K562 (cell line): ENCODE measurements around the gene MLLT6. TPM values are rescaled to one million over a fixed set of nuclear protein-coding genes. Genes with fewer than 3 reads are reported as not detected.

Experiments used
- CBFA2T2 ChIP-seq: fragments of 450-650 bp; conservative IDR thresholded peaks from 2 replicates; pipeline ENCODE4 v1.6.1; 2017; ENCODE audit warnings: mild to moderate bottlenecking
- CHD2 ChIP-seq: IDR thresholded peaks from 2 replicates; pipeline ENCODE4 v1.6.1; 2011; ENCODE audit warnings: low read depth, low read length
- DNMT1 ChIP-seq: fragments of 450-650 bp; IDR thresholded peaks from 2 replicates; pipeline ENCODE4 v1.6.1; 2016; ENCODE audit warnings: antibody characterized with exemption, mild to moderate bottlenecking
- ESRRB ChIP-seq: fragments of 250-450 bp; sonication (Bioruptor Pico); IDR thresholded peaks from 2 replicates; pipeline ENCODE4 v1.5.0; 2020; ENCODE audit warnings: mild to moderate bottlenecking, moderate library complexity, borderline replicate concordance
- ETV6 ChIP-seq, 3 experiments: fragments of 150-350 bp in 1 of 3; sonication (generic) in 1 of 3; formaldehyde crosslinking in 1 of 3; IDR thresholded peaks; 2 replicates each; pipeline versions ENCODE4 v1.6.1 to v1.8.0; 2014 to 2022; ENCODE audit warnings: borderline replicate concordance in 2 of 3, low read depth in 2 of 3, antibody characterized with exemption in 1 of 3, low read length in 1 of 3, mild to moderate bottlenecking in 1 of 3, missing genetic modification reagents in 1 of 3
- EZH2 ChIP-seq: IDR thresholded peaks from 2 replicates; pipeline ENCODE4 v1.6.1; 2012; ENCODE audit warnings: low read depth, mild to moderate bottlenecking, inconsistent platforms, low read length, borderline replicate concordance
- GATA2 ChIP-seq: sonication (generic); formaldehyde crosslinking; IDR thresholded peaks from 2 replicates; pipeline ENCODE4 v1.4.0; 2020; ENCODE audit warnings: mild to moderate bottlenecking, missing genetic modification reagents
- HLTF ChIP-seq: fragments of 450-650 bp; IDR thresholded peaks from 2 replicates; pipeline ENCODE4 v1.6.1; 2016
- SMAD1 ChIP-seq: fragments of 150-350 bp; IDR thresholded peaks from 2 replicates; pipeline ENCODE4 v1.6.1; 2014; ENCODE audit warnings: low read length, low read depth; ENCODE audit not compliant: partially characterized antibody
- SMAD4 ChIP-seq: fragments of 250-450 bp; sonication (Bioruptor Pico); conservative IDR thresholded peaks from 2 replicates; pipeline ENCODE4 v1.8.0; 2021; ENCODE audit warnings: inconsistent platforms, mild to moderate bottlenecking, moderate library complexity
- TAF7 ChIP-seq: fragments of 450-650 bp; IDR thresholded peaks from 2 replicates; pipeline ENCODE4 v1.6.1; 2016; ENCODE audit warnings: missing genetic modification characterization, missing compliant biosample characterization
- TOE1 ChIP-seq, 2 experiments: fragments of 450-650 bp in 1 of 2; sonication (generic) in 1 of 2; formaldehyde crosslinking in 1 of 2; IDR thresholded peaks; 2 replicates each; pipeline versions ENCODE4 v1.7.1 to v1.8.0; 2016 to 2022; ENCODE audit warnings: borderline replicate concordance in 2 of 2, mild to moderate bottlenecking in 2 of 2, antibody characterized with exemption in 1 of 2, inconsistent platforms in 1 of 2, low read depth in 1 of 2, missing genetic modification reagents in 1 of 2, moderate library complexity in 1 of 2
- U2AF2 ChIP-seq: fragments of 200-400 bp; formaldehyde crosslinking; optimal IDR thresholded peaks from 2 replicates; pipeline ENCODE3; 2017; ENCODE audit warnings: low read depth, mild to moderate bottlenecking, low read length
- ZNF146 ChIP-seq: IDR thresholded peaks from one replicate; pipeline ENCODE4 v1.6.1; 2018; ENCODE audit warnings: missing compliant biosample characterization; ENCODE audit not compliant: unreplicated experiment
- ZNF584 ChIP-seq: fragments of 200-800 bp; sonication (Bioruptor generic); IDR thresholded peaks from 2 replicates; pipeline ENCODE4 v1.6.1; 2016; ENCODE audit warnings: low read depth, mild to moderate bottlenecking, missing genetic modification characterization, missing compliant biosample characterization
- polyA plus RNA-seq, 8 experiments: library from polyadenylated mRNA; depleted of rRNA in 4 of 8; stranded (reverse) in 5 of 8; unstranded in 3 of 8; fragments of >200 nt; fragmentation: Nextera tagmentation in 2 of 8; fragmentation: Illumina TruSeq in 1 of 8; extraction: Ambion mirVana in 2 of 8; extraction: Trizol in 1 of 8; gene quantifications; 2 replicates each; pipeline versions ENCODE4 v1.2.1 to v1.2.3, GENCODE V29; 2011 to 2014; ENCODE audit warnings: inconsistent platforms in 1 of 8, missing spikeins in 1 of 8
- total RNA-seq, 7 experiments: library from RNA; depleted of rRNA in 6 of 7; stranded (reverse); fragments of >200 nt in 6 of 7; fragmentation: Illumina TruSeq in 2 of 7; extraction: Trizol in 2 of 7; gene quantifications; 2 replicates each; pipeline versions ENCODE4 v1.2.1 to v1.2.3, GENCODE V29; 2011 to 2021; ENCODE audit warnings: low replicate concordance in 1 of 7
- TF ChIP-seq, protein P1 (sequence below), 2 experiments: fragments of 450-650 bp; IDR thresholded peaks; 2 replicates each; pipeline ENCODE4 v1.6.1; 2016
- TF ChIP-seq, protein P2 (sequence below), 2 experiments: IDR thresholded peaks in 1 of 2; conservative IDR thresholded peaks in 1 of 2; 2 replicates each; pipeline ENCODE4 v1.6.1; 2016; ENCODE audit warnings: low read depth in 2 of 2, mild to moderate bottlenecking in 1 of 2, missing compliant biosample characterization in 1 of 2, missing genetic modification characterization in 1 of 2, moderate library complexity in 1 of 2
- TF ChIP-seq, protein P3 (sequence below): fragments of 450-650 bp; IDR thresholded peaks from 2 replicates; pipeline ENCODE4 v1.6.1; 2017; ENCODE audit warnings: antibody characterized with exemption, mild to moderate bottlenecking

Gene MLLT6
- total and polyA plus RNA-seq, 9 of the 15 experiments (the other 6 are each of a cell fraction or from before 2014, with no cell fraction given): 3.1 to 71.7 (median 30.0) TPM

DNA sequence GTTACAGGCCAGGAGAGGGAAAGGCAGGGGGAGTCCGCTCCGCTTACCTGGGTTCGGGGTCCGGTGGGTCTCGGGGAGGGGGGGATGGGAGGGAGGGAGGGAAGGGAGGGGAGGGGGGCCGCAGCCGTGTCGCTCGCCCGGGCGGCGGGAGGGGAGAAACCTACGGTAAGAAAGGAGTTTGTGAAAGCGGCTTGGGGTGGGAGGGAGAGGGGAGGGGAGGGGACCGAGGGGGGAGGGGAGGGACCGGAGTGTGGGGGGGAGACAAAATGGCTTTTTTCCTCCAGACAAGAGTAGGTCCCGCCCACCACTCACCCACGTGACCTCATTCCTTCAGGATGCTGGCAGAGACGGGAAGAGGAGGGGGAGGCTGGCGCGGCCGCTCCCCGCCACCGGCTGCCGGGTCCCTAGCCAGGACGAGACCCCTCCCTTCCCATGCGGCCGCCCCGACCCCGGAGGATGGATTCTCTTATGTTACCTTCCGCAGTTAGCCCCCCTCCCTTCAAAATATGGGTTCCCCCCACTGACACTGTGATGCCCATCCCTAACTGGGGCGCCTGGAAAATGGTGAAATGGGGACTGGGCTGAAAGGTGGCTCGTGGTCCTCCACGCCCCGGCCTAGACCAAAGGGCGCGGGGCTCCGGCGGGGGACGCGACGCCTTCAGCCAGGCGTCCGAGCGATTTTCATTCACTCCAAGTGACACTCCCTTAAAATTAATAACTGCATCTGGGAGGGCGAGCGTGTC is 43.2 kb downstream of the MLLT6 start, which contains the start of gene PCGF2 (continued):
- no peak for TF ChIP-seq U2AF2
- TF ChIP-seq CBFA2T2: peak; percentile 51
- no peak for TF ChIP-seq GATA2 (CRISPR knock-in tag)
- TF ChIP-seq ESRRB (CRISPR knock-in tag): no peak
- no peak for TF ChIP-seq EZH2
- TF ChIP-seq ZNF146: no peak
- TF ChIP-seq, protein P1, sequence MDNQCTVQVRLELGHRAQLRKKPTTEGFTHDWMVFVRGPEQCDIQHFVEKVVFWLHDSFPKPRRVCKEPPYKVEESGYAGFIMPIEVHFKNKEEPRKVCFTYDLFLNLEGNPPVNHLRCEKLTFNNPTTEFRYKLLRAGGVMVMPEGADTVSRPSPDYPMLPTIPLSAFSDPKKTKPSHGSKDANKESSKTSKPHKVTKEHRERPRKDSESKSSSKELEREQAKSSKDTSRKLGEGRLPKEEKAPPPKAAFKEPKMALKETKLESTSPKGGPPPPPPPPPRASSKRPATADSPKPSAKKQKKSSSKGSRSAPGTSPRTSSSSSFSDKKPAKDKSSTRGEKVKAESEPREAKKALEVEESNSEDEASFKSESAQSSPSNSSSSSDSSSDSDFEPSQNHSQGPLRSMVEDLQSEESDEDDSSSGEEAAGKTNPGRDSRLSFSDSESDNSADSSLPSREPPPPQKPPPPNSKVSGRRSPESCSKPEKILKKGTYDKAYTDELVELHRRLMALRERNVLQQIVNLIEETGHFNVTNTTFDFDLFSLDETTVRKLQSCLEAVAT (IDR thresholded peaks at IDR 0.05): no peak
- TF ChIP-seq, protein P2, sequence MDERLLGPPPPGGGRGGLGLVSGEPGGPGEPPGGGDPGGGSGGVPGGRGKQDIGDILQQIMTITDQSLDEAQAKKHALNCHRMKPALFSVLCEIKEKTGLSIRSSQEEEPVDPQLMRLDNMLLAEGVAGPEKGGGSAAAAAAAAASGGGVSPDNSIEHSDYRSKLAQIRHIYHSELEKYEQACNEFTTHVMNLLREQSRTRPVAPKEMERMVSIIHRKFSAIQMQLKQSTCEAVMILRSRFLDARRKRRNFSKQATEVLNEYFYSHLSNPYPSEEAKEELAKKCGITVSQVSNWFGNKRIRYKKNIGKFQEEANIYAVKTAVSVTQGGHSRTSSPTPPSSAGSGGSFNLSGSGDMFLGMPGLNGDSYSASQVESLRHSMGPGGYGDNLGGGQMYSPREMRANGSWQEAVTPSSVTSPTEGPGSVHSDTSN (CRISPR knock-in tag; IDR thresholded peaks at IDR 0.05; ENCODE audit: low read depth): no peak
- TF ChIP-seq, protein P2 (tag; conservative IDR thresholded peaks at IDR 0.05; ENCODE audit: low read depth): no peak
- TF ChIP-seq, protein P3, sequence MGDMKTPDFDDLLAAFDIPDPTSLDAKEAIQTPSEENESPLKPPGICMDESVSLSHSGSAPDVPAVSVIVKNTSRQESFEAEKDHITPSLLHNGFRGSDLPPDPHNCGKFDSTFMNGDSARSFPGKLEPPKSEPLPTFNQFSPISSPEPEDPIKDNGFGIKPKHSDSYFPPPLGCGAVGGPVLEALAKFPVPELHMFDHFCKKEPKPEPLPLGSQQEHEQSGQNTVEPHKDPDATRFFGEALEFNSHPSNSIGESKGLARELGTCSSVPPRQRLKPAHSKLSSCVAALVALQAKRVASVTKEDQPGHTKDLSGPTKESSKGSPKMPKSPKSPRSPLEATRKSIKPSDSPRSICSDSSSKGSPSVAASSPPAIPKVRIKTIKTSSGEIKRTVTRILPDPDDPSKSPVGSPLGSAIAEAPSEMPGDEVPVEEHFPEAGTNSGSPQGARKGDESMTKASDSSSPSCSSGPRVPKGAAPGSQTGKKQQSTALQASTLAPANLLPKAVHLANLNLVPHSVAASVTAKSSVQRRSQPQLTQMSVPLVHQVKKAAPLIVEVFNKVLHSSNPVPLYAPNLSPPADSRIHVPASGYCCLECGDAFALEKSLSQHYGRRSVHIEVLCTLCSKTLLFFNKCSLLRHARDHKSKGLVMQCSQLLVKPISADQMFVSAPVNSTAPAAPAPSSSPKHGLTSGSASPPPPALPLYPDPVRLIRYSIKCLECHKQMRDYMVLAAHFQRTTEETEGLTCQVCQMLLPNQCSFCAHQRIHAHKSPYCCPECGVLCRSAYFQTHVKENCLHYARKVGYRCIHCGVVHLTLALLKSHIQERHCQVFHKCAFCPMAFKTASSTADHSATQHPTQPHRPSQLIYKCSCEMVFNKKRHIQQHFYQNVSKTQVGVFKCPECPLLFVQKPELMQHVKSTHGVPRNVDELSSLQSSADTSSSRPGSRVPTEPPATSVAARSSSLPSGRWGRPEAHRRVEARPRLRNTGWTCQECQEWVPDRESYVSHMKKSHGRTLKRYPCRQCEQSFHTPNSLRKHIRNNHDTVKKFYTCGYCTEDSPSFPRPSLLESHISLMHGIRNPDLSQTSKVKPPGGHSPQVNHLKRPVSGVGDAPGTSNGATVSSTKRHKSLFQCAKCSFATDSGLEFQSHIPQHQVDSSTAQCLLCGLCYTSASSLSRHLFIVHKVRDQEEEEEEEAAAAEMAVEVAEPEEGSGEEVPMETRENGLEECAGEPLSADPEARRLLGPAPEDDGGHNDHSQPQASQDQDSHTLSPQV: no peak
- no peak for TF ChIP-seq SMAD1
- TF ChIP-seq SMAD4: peak; percentile 38; the same call in 1 of the 2 replicates
- TF ChIP-seq TOE1 (IDR thresholded peaks at IDR 0.05; ENCODE audit: borderline replicate concordance): peak; percentile 85
- TF ChIP-seq TOE1 (CRISPR knock-in tag; IDR thresholded peaks at IDR 0.05; ENCODE audit: borderline replicate concordance, low read depth): no peak
- no peak for TF ChIP-seq DNMT1
- 0 out of 2 replicates have a peak, but pooled peaks have one; percentile 16 for TF ChIP-seq HLTF
- TF ChIP-seq CHD2: 0 out of 2 replicates have a peak, but pooled peaks have one; percentile 25
- no peak for TF ChIP-seq ETV6 (IDR thresholded peaks at IDR 0.05; ENCODE audit: borderline replicate concordance in 1 of 2, low read depth in 2 of 2, low read length in 1 of 2)
- no peak for TF ChIP-seq ETV6 (CRISPR knock-in tag; IDR thresholded peaks at IDR 0.05; ENCODE audit: borderline replicate concordance)
- no peak for TF ChIP-seq ZNF584
- TF ChIP-seq TAF7 (tag): no peak
